Fibroblast of villous mesenchyme (primary cell): ENCODE measurements around the gene TMEM81. TPM values are rescaled to one million over a fixed set of nuclear protein-coding genes. Genes with fewer than 3 reads are reported as not detected.

Experiments used
- DNase-seq: peaks from one replicate; pipeline ENCODE4 v3.0.0-alpha.2; 2010; ENCODE audit warnings: low read depth
- H3K4me3 ChIP-seq: 2 replicates; pipeline ENCODE4 v1.5.1; 2011; ENCODE audit warnings: low read depth, mild to moderate bottlenecking, low read length
- CTCF ChIP-seq: IDR thresholded peaks from 2 replicates; pipeline ENCODE4 v1.5.1; 2012; ENCODE audit warnings: low read depth, mild to moderate bottlenecking, low read length; ENCODE audit not compliant: insufficient read depth
- total RNA-seq: library from RNA; depleted of rRNA; stranded (reverse); fragments of >200 nt; gene quantifications from 2 replicates; pipeline ENCODE4 v1.2.3, GENCODE V29; 2012

Gene TMEM81
- total RNA-seq, 1 donor, result 1.3 TPM

GRCh38 chr1:205068457-205069040 lies 15.7 kb downstream of the TMEM81 start:
- no peak overlapping the region for H3K4me3 ChIP-seq
- TF ChIP-seq CTCF, result no peak
- DNase-seq, result no peak

GRCh38 chr1:205068001-205068400 lies 16.3 kb downstream of the TMEM81 start:
- no peak overlapping the region for H3K4me3 ChIP-seq
- no peak for DNase-seq
- no peak for TF ChIP-seq CTCF

- H3K4me3 ChIP-seq, result no peak overlapping the region
- no peak for DNase-seq
- TF ChIP-seq CTCF, result no peak
These were observed 17.2 kb downstream of the TMEM81 start for GRCh38 chr1:205067031-205067430.

- no peak overlapping the region for H3K4me3 ChIP-seq
- TF ChIP-seq CTCF, result no peak
- DNase-seq, result no peak
These were observed 18.0 kb downstream of the TMEM81 start for GRCh38 chr1:205066141-205066818.

GRCh38 chr1:205065666-205066065 lies 18.6 kb downstream of the TMEM81 start:
- no peak for DNase-seq
- no peak overlapping the region for H3K4me3 ChIP-seq
- TF ChIP-seq CTCF, result no peak

- no peak overlapping the region for H3K4me3 ChIP-seq
- DNase-seq, result no peak
- TF ChIP-seq CTCF, result no peak
These were observed 19.4 kb downstream of the TMEM81 start for GRCh38 chr1:205064741-205065316.
